ENCODE data around the gene LACTBL1. TPM values are rescaled to one million over a fixed set of nuclear protein-coding genes. Genes with fewer than 3 reads are reported as not detected.

The LACTBL1 gene
- total RNA-seq, 1 experiment from 2014 or later = not detected

GRCh38 chr1:22910286-22910685, 62.4 kb downstream of the LACTBL1 start:
- Mint-ChIP-seq H3K27me3 (ENCODE audit: low read depth) (no peaks in the 10 kb centered on the region; the same call in 1 of the 2 replicates), H3K9me3 (no peaks in the 10 kb centered on the region)
- no peak for DNase-seq

More at GRCh38 chr1:22910286-22910685, 62.4 kb downstream of the LACTBL1 start:
- Histone ChIP-seq H3K4me2 (ENCODE audit: insufficient read depth, insufficient read length, low read length) (no peak overlapping the region), H3K79me2 (ENCODE audit: insufficient read depth, low read length) (no peaks in the 10 kb centered on the region), H3T11ph (ENCODE audit: low read length) (no peak overlapping the region), H4K91ac (ENCODE audit: insufficient read length, low read depth, low read length) (no peak overlapping the region), H2AK5ac (ENCODE audit: insufficient read length, low read length) (no peak overlapping the region), H3K4me1 (ENCODE audit: insufficient read depth, low read length) (no peaks in the 10 kb centered on the region), H3K18ac (ENCODE audit: insufficient read length, low read depth, low read length) (no peak overlapping the region), H4K5ac (ENCODE audit: insufficient read length, low read depth, low read length) (no peak overlapping the region), H2BK5ac (ENCODE audit: insufficient read length, low read length) (no peak overlapping the region), H2BK20ac (ENCODE audit: low read depth, low read length, poor library complexity, severe bottlenecking) (no peak overlapping the region), H3K4ac (ENCODE audit: low read depth, low read length) (no peak overlapping the region), H3K27ac (ENCODE audit: insufficient read length, low read depth, low read length) (no peak overlapping the region), H2BK120ac (ENCODE audit: low read depth, low read length, poor library complexity, severe bottlenecking) (no peak overlapping the region), H3K56ac (ENCODE audit: insufficient read length, low read depth, low read length) (no peak overlapping the region), H3K23me2 (ENCODE audit: insufficient read length, low read depth, low read length, poor library complexity, severe bottlenecking) (no peaks in the 10 kb centered on the region), H2BK15ac (ENCODE audit: low read depth, low read length) (no peak overlapping the region), H3K27me3 (ENCODE audit: insufficient read depth, low read length) (no peaks in the 10 kb centered on the region), H2BK12ac (ENCODE audit: insufficient read length, low read depth, low read length) (no peak overlapping the region), H4K8ac (replicated peaks; ENCODE audit: insufficient read length, low read depth, low read length) (no peak overlapping the region), H3K79me1 (ENCODE audit: insufficient read depth, low read depth, low read length, poor library complexity, severe bottlenecking) (no peaks in the 10 kb centered on the region), H3K14ac (ENCODE audit: insufficient read depth, low read length) (no peak overlapping the region), H3K23ac (ENCODE audit: insufficient read length, low read depth, low read length) (no peak overlapping the region), H2AFZ (ENCODE audit: low read length) (no peak overlapping the region), H3K9me3 (ENCODE audit: control insufficient read depth, low read depth, low read length) (no peaks in the 10 kb centered on the region), H4K20me1 (ENCODE audit: control insufficient read depth, insufficient read depth, insufficient read length) (no peaks in the 10 kb centered on the region), H3K9ac (ENCODE audit: extremely low read depth, insufficient read length, low read length) (no peak overlapping the region)
- no peak overlapping the region for H3K27ac Mint-ChIP-seq
- H3K4me3 Mint-ChIP-seq = no peak overlapping the region
- no peaks in the 10 kb centered on the region for H3K36me3 Mint-ChIP-seq (ENCODE audit: insufficient read depth in 1 of 3, low read depth in 3 of 3)
- WGBS (ENCODE audit: extremely low coverage, insufficient read length, low lambda C conversion rate) = no CpG with 5 or more reads among the region's 13 CpGs
- TF ChIP-seq, protein P1, sequence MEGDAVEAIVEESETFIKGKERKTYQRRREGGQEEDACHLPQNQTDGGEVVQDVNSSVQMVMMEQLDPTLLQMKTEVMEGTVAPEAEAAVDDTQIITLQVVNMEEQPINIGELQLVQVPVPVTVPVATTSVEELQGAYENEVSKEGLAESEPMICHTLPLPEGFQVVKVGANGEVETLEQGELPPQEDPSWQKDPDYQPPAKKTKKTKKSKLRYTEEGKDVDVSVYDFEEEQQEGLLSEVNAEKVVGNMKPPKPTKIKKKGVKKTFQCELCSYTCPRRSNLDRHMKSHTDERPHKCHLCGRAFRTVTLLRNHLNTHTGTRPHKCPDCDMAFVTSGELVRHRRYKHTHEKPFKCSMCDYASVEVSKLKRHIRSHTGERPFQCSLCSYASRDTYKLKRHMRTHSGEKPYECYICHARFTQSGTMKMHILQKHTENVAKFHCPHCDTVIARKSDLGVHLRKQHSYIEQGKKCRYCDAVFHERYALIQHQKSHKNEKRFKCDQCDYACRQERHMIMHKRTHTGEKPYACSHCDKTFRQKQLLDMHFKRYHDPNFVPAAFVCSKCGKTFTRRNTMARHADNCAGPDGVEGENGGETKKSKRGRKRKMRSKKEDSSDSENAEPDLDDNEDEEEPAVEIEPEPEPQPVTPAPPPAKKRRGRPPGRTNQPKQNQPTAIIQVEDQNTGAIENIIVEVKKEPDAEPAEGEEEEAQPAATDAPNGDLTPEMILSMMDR (conservative IDR thresholded peaks at IDR 0.05) = no peak
- H3K4me1 Mint-ChIP-seq = peaks cover 2 to 5% of the 10 kb centered on the region in 2 experiments; a peak in 3 of 4 replicates
